ENCODE measurements around the gene MYH15.
A peak's percentile ranks its signal among the peaks of the same experiment; 100 is the strongest.

The MYH15 gene

DNA sequence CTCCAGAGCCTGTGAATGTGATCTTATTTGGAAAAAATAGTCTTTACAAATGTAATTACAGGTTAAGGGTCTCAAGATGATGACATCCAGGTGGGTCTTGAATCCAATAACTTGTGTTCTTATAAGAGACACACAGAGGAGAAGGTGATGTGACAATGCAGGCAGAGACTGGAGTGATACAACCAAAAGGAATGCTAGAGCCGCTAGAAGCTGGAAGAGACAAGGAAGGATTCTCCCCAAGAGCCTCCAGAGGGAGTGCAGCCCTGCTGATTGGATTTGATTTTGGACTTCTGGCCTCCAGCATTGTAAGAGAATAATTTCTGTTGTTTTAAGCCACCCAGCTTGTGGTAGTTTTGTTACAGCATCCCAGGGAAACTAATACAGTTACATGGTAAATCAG, 9.7 kb downstream of the MYH15 start:
- no peak for DNase-seq
- Histone ChIP-seq H3K36me3 (ENCODE audit: control insufficient read depth in 4 of 4, insufficient read depth in 4 of 4, low read length in 3 of 4) (no peaks in the 10 kb centered on the region), H3K27me3 (replicated peaks in 2 of 5; ENCODE audit: control insufficient read depth in 4 of 5, insufficient read depth in 5 of 5, low read length in 4 of 5) (no peaks in the 10 kb centered on the region), H3K9me3 (ENCODE audit: control extremely low read depth in 1 of 5, control insufficient read depth in 4 of 5, insufficient read depth in 2 of 5, low read depth in 1 of 5, low read length in 4 of 5) (no peaks in the 10 kb centered on the region), H3K27ac (ENCODE audit: insufficient read depth in 1 of 2, low read depth in 1 of 2, low read length in 2 of 2, poor library complexity in 1 of 2, severe bottlenecking in 2 of 2) (no peak overlapping the region), H3K4me1 (ENCODE audit: control extremely low read depth in 1 of 4, control insufficient read depth in 4 of 4, insufficient read depth in 4 of 4, low read length in 3 of 4) (no peaks in the 10 kb centered on the region), H3K4me3 (ENCODE audit: control insufficient read depth in 1 of 7, extremely low read depth in 1 of 7, insufficient read depth in 4 of 7, low read depth in 2 of 7, low read length in 6 of 7) (no peak overlapping the region)
- ChIA-PET POLR2A (no interaction called here), CTCF (interaction anchor here (0.6 to 1.4 kb wide), 2 partner anchors 11 to 53 kb away, joined by 3 to 4 read pairs; no protein-coding TSS in a partner anchor)
- 100% methylated on average over 1 of the region's 1 CpG for WGBS (ENCODE audit: insufficient coverage)

DNA sequence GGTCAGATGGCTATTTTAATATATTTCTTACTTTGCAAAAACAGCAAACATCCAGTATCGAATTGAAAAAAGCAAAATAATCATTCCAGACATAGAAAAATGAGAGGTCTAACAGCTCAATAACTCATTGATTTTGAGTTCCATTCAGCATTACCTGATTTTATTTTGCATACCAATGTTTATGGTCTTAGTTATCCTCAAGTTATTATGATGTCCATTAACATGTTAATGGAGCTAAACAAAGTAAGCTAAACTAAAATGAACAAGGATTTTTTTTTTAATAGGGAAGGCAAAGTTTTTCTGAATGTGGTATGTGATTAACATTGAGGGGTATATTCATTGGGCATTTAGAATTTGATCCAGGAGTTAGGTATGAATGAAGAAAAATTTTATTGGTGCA, 13.1 kb downstream of the MYH15 start:
- Histone ChIP-seq H3K9me3 (ENCODE audit: control extremely low read depth in 1 of 5, control insufficient read depth in 4 of 5, insufficient read depth in 2 of 5, low read depth in 1 of 5, low read length in 4 of 5) (no peaks in the 10 kb centered on the region), H3K4me3 (ENCODE audit: control insufficient read depth in 1 of 7, extremely low read depth in 1 of 7, insufficient read depth in 4 of 7, low read depth in 2 of 7, low read length in 6 of 7) (no peak overlapping the region), H3K36me3 (ENCODE audit: control insufficient read depth in 4 of 4, insufficient read depth in 4 of 4, low read length in 3 of 4) (no peaks in the 10 kb centered on the region), H3K27me3 (replicated peaks in 2 of 5; ENCODE audit: control insufficient read depth in 4 of 5, insufficient read depth in 5 of 5, low read length in 4 of 5) (no peaks in the 10 kb centered on the region), H3K27ac (ENCODE audit: insufficient read depth in 1 of 2, low read depth in 1 of 2, low read length in 2 of 2, poor library complexity in 1 of 2, severe bottlenecking in 2 of 2) (no peak overlapping the region), H3K4me1 (ENCODE audit: control extremely low read depth in 1 of 4, control insufficient read depth in 4 of 4, insufficient read depth in 4 of 4, low read length in 3 of 4) (no peaks in the 10 kb centered on the region)
- no CpG with 5 or more reads among the region's 1 CpG for WGBS (ENCODE audit: insufficient coverage)
- ChIA-PET POLR2A (no interaction called here), CTCF (interaction anchor here (0.7 to 1.7 kb wide), 3 partner anchors 8 to 1262 kb away, joined by 3 to 8 read pairs (median 3); no protein-coding TSS in a partner anchor)
- no peak for DNase-seq

DNA sequence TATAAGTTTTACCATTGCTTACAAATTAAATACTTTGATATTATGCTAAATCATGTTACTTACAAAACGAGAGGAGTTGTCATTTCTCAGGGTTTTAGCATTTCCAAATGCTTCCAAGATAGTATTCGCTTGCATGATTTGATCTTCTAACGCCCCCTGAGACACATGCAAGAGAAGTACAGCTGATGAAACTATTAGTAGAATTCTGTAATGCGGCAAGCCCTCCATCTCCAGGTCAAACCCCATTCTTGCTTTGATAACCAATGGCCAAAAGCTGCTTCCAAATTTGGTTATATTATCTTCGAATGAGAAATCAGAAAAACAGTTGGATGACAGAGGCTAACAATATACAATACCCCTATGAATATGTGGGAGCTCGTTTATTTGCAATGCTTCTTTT, 14.7 kb downstream of the MYH15 start:
- ChIA-PET CTCF (interaction anchor here (1.0 to 1.6 kb wide), 2 partner anchors 30 to 56 kb away, joined by 3 to 5 read pairs; no protein-coding TSS in a partner anchor), POLR2A (no interaction called here)
- Histone ChIP-seq H3K4me1 (ENCODE audit: control extremely low read depth in 1 of 4, control insufficient read depth in 4 of 4, insufficient read depth in 4 of 4, low read length in 3 of 4) (no peaks in the 10 kb centered on the region), H3K27ac (ENCODE audit: insufficient read depth in 1 of 2, low read depth in 1 of 2, low read length in 2 of 2, poor library complexity in 1 of 2, severe bottlenecking in 2 of 2) (no peak overlapping the region), H3K9me3 (ENCODE audit: control extremely low read depth in 1 of 5, control insufficient read depth in 4 of 5, insufficient read depth in 2 of 5, low read depth in 1 of 5, low read length in 4 of 5) (no peaks in the 10 kb centered on the region), H3K4me3 (ENCODE audit: control insufficient read depth in 1 of 7, extremely low read depth in 1 of 7, insufficient read depth in 4 of 7, low read depth in 2 of 7, low read length in 6 of 7) (no peak overlapping the region), H3K27me3 (replicated peaks in 2 of 5; ENCODE audit: control insufficient read depth in 4 of 5, insufficient read depth in 5 of 5, low read length in 4 of 5) (no peaks in the 10 kb centered on the region), H3K36me3 (ENCODE audit: control insufficient read depth in 4 of 4, insufficient read depth in 4 of 4, low read length in 3 of 4) (no peaks in the 10 kb centered on the region)
- WGBS (ENCODE audit: insufficient coverage): 100% methylated on average over 4 of the region's 6 CpGs
- no peak for DNase-seq

DNA sequence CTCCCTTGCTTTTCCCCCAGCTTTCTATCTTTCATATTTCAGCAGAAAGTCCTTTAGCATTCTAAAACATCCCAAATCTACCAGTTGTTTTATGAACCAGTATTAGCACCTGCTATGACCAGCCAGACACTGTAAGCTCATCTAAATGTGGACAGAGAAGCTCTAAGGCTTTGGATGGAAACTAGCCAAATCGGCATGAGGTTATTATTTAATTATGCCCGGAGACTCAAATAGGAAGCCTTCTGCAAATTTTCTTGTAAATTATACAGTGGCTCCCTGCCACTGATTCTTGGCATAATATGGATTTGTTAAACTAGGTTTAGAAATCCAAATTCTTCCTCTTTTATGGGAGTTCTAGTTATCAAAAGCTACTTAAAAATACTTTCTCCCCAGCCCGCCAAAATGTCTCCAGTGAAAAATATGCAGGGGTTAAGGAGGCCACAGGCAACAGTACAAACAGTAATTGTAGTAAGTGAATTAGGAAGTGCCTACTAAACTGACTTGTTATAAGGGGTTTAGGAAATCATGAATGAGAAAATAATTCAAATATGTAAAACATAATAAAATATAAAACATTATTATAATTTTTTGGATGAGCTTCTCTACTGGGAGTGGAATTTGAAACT, 15.4 kb downstream of the MYH15 start:
- Histone ChIP-seq H3K9me3 (ENCODE audit: control extremely low read depth in 1 of 5, control insufficient read depth in 4 of 5, insufficient read depth in 2 of 5, low read depth in 1 of 5, low read length in 4 of 5) (no peaks in the 10 kb centered on the region), H3K27ac (ENCODE audit: insufficient read depth in 1 of 2, low read depth in 1 of 2, low read length in 2 of 2, poor library complexity in 1 of 2, severe bottlenecking in 2 of 2) (no peak overlapping the region), H3K4me1 (ENCODE audit: control extremely low read depth in 1 of 4, control insufficient read depth in 4 of 4, insufficient read depth in 4 of 4, low read length in 3 of 4) (no peaks in the 10 kb centered on the region), H3K4me3 (ENCODE audit: control insufficient read depth in 1 of 7, extremely low read depth in 1 of 7, insufficient read depth in 4 of 7, low read depth in 2 of 7, low read length in 6 of 7) (no peak overlapping the region), H3K36me3 (ENCODE audit: control insufficient read depth in 4 of 4, insufficient read depth in 4 of 4, low read length in 3 of 4) (no peaks in the 10 kb centered on the region), H3K27me3 (replicated peaks in 2 of 5; ENCODE audit: control insufficient read depth in 4 of 5, insufficient read depth in 5 of 5, low read length in 4 of 5) (no peaks in the 10 kb centered on the region)
- DNase-seq: no peak
- CTCF ChIA-PET: interaction anchor here (0.9 to 1.6 kb wide), 4 partner anchors 14 to 421 kb away, joined by 3 to 5 read pairs (median 3); no protein-coding TSS in a partner anchor
- POLR2A ChIA-PET: no interaction called here
- WGBS (ENCODE audit: insufficient coverage): no CpG with 5 or more reads among the region's 3 CpGs

DNA sequence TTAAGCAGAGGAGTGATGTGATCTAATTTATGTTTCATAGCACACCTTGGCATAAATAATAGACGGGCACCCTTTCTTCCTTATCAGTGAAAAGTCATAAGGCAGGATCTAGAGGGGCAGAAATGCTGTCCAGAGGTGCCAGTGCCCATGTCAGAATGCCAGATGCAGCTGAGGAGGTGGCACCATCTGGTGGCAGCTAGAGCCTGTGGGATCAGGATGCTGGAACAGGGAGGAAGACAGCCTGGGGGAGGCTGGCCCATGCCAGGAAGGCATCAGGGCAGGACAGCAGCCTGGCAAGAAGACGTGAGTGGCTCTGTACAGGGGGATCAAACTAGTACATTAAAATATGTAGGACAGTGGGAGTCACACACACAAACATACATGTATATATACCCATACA, 16.5 kb downstream of the MYH15 start:
- no peak for DNase-seq
- H3K9me3 ChIP-seq (ENCODE audit: control extremely low read depth in 1 of 5, control insufficient read depth in 4 of 5, insufficient read depth in 2 of 5, low read depth in 1 of 5, low read length in 4 of 5): no peaks in the 10 kb centered on the region
- no peaks in the 10 kb centered on the region for H3K4me1 ChIP-seq (ENCODE audit: control extremely low read depth in 1 of 4, control insufficient read depth in 4 of 4, insufficient read depth in 4 of 4, low read length in 3 of 4)
- POLR2A ChIA-PET: no interaction called here
- CTCF ChIA-PET: interaction anchor here (0.9 to 9.1 kb wide), 3 partner anchors 60 to 423 kb away, joined by 3 to 117 read pairs (median 3); no protein-coding TSS in a partner anchor
- H3K27ac ChIP-seq (ENCODE audit: insufficient read depth in 1 of 2, low read depth in 1 of 2, low read length in 2 of 2, poor library complexity in 1 of 2, severe bottlenecking in 2 of 2): no peak overlapping the region
- 83% methylated on average over 1 of the region's 2 CpGs for WGBS (ENCODE audit: insufficient coverage)
- H3K36me3 ChIP-seq (ENCODE audit: control insufficient read depth in 4 of 4, insufficient read depth in 4 of 4, low read length in 3 of 4): no peaks in the 10 kb centered on the region
- H3K27me3 ChIP-seq (replicated peaks in 2 of 5; ENCODE audit: control insufficient read depth in 4 of 5, insufficient read depth in 5 of 5, low read length in 4 of 5): no peaks in the 10 kb centered on the region
- H3K4me3 ChIP-seq (ENCODE audit: control insufficient read depth in 1 of 7, extremely low read depth in 1 of 7, insufficient read depth in 4 of 7, low read depth in 2 of 7, low read length in 6 of 7): no peak overlapping the region

DNA sequence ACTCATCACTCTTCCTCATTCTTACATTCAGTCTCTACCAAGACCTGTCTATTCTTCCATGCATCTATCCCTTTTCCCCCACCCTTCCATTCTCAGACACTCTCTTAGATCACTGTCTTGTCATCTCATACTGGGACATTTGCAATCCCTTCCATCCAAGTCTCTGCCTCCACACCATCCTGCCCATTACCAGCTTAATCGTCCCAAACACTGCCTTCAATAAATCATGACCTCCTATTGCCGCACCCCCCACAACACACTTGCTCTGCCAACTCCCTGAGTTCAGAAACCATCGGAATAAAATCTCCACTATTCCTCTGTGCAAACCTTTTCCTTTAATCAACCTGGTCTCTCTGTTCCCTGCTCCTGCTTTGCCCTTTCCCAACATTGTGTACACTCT, 18.9 kb downstream of the MYH15 start:
- Histone ChIP-seq H3K27ac (ENCODE audit: insufficient read depth in 1 of 2, low read depth in 1 of 2, low read length in 2 of 2, poor library complexity in 1 of 2, severe bottlenecking in 2 of 2) (no peak overlapping the region), H3K9me3 (ENCODE audit: control extremely low read depth in 1 of 5, control insufficient read depth in 4 of 5, insufficient read depth in 2 of 5, low read depth in 1 of 5, low read length in 4 of 5) (no peaks in the 10 kb centered on the region), H3K36me3 (ENCODE audit: control insufficient read depth in 4 of 4, insufficient read depth in 4 of 4, low read length in 3 of 4) (no peaks in the 10 kb centered on the region), H3K4me1 (ENCODE audit: control extremely low read depth in 1 of 4, control insufficient read depth in 4 of 4, insufficient read depth in 4 of 4, low read length in 3 of 4) (peaks cover 0 to 9% (median 1%) of the 10 kb centered on the region in 4 experiments), H3K27me3 (replicated peaks in 2 of 5; ENCODE audit: control insufficient read depth in 4 of 5, insufficient read depth in 5 of 5, low read length in 4 of 5) (no peaks in the 10 kb centered on the region), H3K4me3 (ENCODE audit: control insufficient read depth in 1 of 7, extremely low read depth in 1 of 7, insufficient read depth in 4 of 7, low read depth in 2 of 7, low read length in 6 of 7) (no peak overlapping the region)
- WGBS (ENCODE audit: insufficient coverage): 93% methylated on average over 3 of the region's 3 CpGs
- ChIA-PET POLR2A (no interaction called here), CTCF (interaction anchor here (0.9 to 9.1 kb wide), 5 partner anchors 12 to 62 kb away, joined by 3 to 117 read pairs (median 24); no protein-coding TSS in a partner anchor)
- no peak for DNase-seq

DNA sequence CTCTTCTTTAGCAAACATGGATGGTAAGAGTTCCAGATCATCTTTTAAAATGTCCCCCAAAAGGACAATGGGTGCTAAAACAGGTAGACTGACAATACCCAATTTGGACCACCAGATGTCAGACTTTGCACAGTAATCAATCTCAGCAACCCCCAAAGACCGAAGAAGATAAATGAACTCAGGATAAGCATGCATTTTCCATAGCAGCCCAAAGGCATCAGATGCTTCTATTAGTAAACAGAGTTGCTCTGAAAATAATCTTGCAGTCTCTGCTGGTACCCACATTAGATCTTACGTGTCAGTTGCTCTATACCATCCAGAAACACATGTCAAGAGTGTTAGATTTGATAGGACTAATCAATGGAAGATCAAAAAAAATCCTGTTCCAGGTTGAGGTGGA, 20.6 kb downstream of the MYH15 start:
- H3K27me3 ChIP-seq (replicated peaks in 2 of 5; ENCODE audit: control insufficient read depth in 4 of 5, insufficient read depth in 5 of 5, low read length in 4 of 5): no peaks in the 10 kb centered on the region
- ChIA-PET CTCF (interaction anchor here (0.9 to 9.1 kb wide), 17 partner anchors 8 to 430 kb away, joined by 3 to 117 read pairs (median 4); no protein-coding TSS in a partner anchor), POLR2A (no interaction called here)
- H3K9me3 ChIP-seq (ENCODE audit: control extremely low read depth in 1 of 5, control insufficient read depth in 4 of 5, insufficient read depth in 2 of 5, low read depth in 1 of 5, low read length in 4 of 5): no peaks in the 10 kb centered on the region
- peak; percentile 64 to 84 (median 75) for DNase-seq
- no peak overlapping the region for H3K27ac ChIP-seq (ENCODE audit: insufficient read depth in 1 of 2, low read depth in 1 of 2, low read length in 2 of 2, poor library complexity in 1 of 2, severe bottlenecking in 2 of 2)
- H3K36me3 ChIP-seq (ENCODE audit: control insufficient read depth in 4 of 4, insufficient read depth in 4 of 4, low read length in 3 of 4): no peaks in the 10 kb centered on the region
- peaks cover 0 to 9% (median 1%) of the 10 kb centered on the region in 4 experiments for H3K4me1 ChIP-seq (ENCODE audit: control extremely low read depth in 1 of 4, control insufficient read depth in 4 of 4, insufficient read depth in 4 of 4, low read length in 3 of 4)
- no CpG with 5 or more reads among the region's 2 CpGs for WGBS (ENCODE audit: insufficient coverage)
- no peak overlapping the region for H3K4me3 ChIP-seq (ENCODE audit: control insufficient read depth in 1 of 7, extremely low read depth in 1 of 7, insufficient read depth in 4 of 7, low read depth in 2 of 7, low read length in 6 of 7)
